ENCODE data around the gene ANXA9.

DNA sequence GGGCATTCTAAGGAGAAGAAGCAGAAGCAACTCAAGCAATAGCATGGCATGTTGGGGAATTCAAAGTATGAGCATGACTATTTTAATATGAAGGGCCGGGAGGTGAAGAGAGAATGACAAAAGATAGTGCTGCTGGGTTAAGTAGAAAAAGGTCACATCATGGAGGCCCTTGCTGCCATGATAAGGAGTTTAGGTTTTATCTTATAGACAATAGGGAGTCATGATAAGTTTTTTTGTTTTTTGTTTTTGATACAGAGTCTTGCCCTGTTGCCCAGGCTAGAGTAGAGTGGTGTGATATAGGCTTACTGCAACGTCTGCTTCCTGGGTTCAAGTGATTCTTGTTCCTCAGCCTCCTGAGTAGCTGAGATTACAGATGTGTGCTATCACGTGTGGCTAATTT lies 57.4 kb downstream of the ANXA9 start:
- TF ChIP-seq, protein P1, sequence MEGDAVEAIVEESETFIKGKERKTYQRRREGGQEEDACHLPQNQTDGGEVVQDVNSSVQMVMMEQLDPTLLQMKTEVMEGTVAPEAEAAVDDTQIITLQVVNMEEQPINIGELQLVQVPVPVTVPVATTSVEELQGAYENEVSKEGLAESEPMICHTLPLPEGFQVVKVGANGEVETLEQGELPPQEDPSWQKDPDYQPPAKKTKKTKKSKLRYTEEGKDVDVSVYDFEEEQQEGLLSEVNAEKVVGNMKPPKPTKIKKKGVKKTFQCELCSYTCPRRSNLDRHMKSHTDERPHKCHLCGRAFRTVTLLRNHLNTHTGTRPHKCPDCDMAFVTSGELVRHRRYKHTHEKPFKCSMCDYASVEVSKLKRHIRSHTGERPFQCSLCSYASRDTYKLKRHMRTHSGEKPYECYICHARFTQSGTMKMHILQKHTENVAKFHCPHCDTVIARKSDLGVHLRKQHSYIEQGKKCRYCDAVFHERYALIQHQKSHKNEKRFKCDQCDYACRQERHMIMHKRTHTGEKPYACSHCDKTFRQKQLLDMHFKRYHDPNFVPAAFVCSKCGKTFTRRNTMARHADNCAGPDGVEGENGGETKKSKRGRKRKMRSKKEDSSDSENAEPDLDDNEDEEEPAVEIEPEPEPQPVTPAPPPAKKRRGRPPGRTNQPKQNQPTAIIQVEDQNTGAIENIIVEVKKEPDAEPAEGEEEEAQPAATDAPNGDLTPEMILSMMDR (IDR thresholded peaks at IDR 0.05; ENCODE audit: low read depth, low read length) = no peak
- TF ChIP-seq EZH2phosphoT487 (IDR thresholded peaks at IDR 0.05; ENCODE audit: low read depth) = no peak

All from OCI-LY3 (cell line).